Adrenal gland (tissue), 5 donors: ENCODE results near the gene RTN4IP1.

Experiments
- CTCF ChIP-seq, 6 experiments: fragments of 450-650 bp in 4 of 6; fragments of 200-600 bp in 2 of 6; sonication (generic) in 1 of 6; IDR thresholded peaks; 1 replicate in 5 of 6; 2 replicates in 1 of 6; pipeline versions ENCODE4 v1.5.1 to v1.8.0; 2016 to 2021; ENCODE audit warnings: antibody characterized with exemption in 6 of 6, mild to moderate bottlenecking in 2 of 6, moderate library complexity in 1 of 6
- POLR2A ChIP-seq, 2 donors: fragments of 450-650 bp; IDR thresholded peaks; one replicate each; pipeline ENCODE4 v1.6.1; 2017; ENCODE audit warnings: antibody characterized with exemption in 2 of 2, mild to moderate bottlenecking in 2 of 2, moderate library complexity in 1 of 2
- donor health status: DM: no; HTN: no; CAD: no.

- TF ChIP-seq POLR2A (IDR thresholded peaks at IDR 0.05) (no peak), CTCF (IDR thresholded peaks at IDR 0.05) (no peak)
These were observed 78.1 kb downstream of the RTN4IP1 start for GRCh38 chr6:106551155-106551554.
